GM18867 (cell line): ENCODE measurements around the gene GUCY1A1.

Experiments
- ATAC-seq: cut with Tn5 transposase; IDR thresholded peaks from one replicate; pipeline ENCODE4 v1.9.1; 2021; ENCODE audit warnings: mild to moderate bottlenecking, moderate library complexity; ENCODE audit not compliant: unreplicated experiment

Gene GUCY1A1

GRCh38 chr4:155772459-155773195 is 106.0 kb downstream of the GUCY1A1 start:
- ATAC-seq = no peak

GRCh38 chr4:155773196-155773800 is 106.7 kb downstream of the GUCY1A1 start:
- no peak for ATAC-seq

GRCh38 chr4:155774033-155774432 is 107.4 kb downstream of the GUCY1A1 start:
- no peak for ATAC-seq

GRCh38 chr4:155777971-155778735 is 111.5 kb downstream of the GUCY1A1 start:
- no peak for ATAC-seq

GRCh38 chr4:155780775-155781174 is 114.1 kb downstream of the GUCY1A1 start:
- ATAC-seq = no peak

- ATAC-seq = no peak
These were observed 114.7 kb downstream of the GUCY1A1 start for GRCh38 chr4:155781249-155781831.
